SK-N-SH treated with all-trans-retinoic acid at 6 μM for 48 hours (cell line): ENCODE measurements around the gene PPFIBP1.
"Not testable (repeated sequence)": the region's sequence is repeated elsewhere in the genome, so short reads cannot be mapped to it uniquely, and the experiment has no call there.

ENCODE experiments used
- ATAC-seq: fragments of 200-7000 bp; cut with Tn5 transposase; 3 replicates; pipeline ENCODE4 v1.9.1; 2020; ENCODE audit warnings: mild to moderate bottlenecking, moderate library complexity
- ARNTL ChIP-seq: fragments of 450-650 bp; formaldehyde crosslinking; IDR thresholded peaks from 2 replicates; pipeline ENCODE4 v1.5.0; 2020; ENCODE audit warnings: low read depth, mild to moderate bottlenecking, moderate library complexity, borderline replicate concordance
- BACH2 ChIP-seq: fragments of 250-450 bp; sonication (Bioruptor Pico); IDR thresholded peaks from 2 replicates; pipeline ENCODE4 v1.9.0; 2021; ENCODE audit warnings: mild to moderate bottlenecking, borderline replicate concordance
- CSDC2 ChIP-seq: fragments of 250-450 bp; sonication (Bioruptor Pico); IDR thresholded peaks from 2 replicates; pipeline ENCODE4 v1.5.0; 2020; ENCODE audit warnings: mild to moderate bottlenecking, moderate library complexity
- CSRNP3 ChIP-seq: fragments of 250-450 bp; sonication (Bioruptor Pico); IDR thresholded peaks from 2 replicates; pipeline ENCODE4 v1.5.1; 2021; ENCODE audit warnings: mild to moderate bottlenecking, moderate library complexity
- ESRRG ChIP-seq: fragments of 250-450 bp; sonication (Bioruptor Pico); IDR thresholded peaks from 2 replicates; pipeline ENCODE4 v1.6.1; 2021; ENCODE audit warnings: mild to moderate bottlenecking
- GLIS3 ChIP-seq: fragments of 250-450 bp; sonication (Bioruptor Pico); IDR thresholded peaks from 2 replicates; pipeline ENCODE4 v1.5.0; 2020; ENCODE audit warnings: mild to moderate bottlenecking, moderate library complexity
- ISL1 ChIP-seq: fragments of 250-450 bp; sonication (Bioruptor Pico); IDR thresholded peaks from 2 replicates; pipeline ENCODE4 v2.1.2; 2022; ENCODE audit warnings: mild to moderate bottlenecking, moderate library complexity
- OSR1 ChIP-seq: fragments of 250-450 bp; sonication (Bioruptor Pico); IDR thresholded peaks from 2 replicates; pipeline ENCODE4 v1.8.0; 2022; ENCODE audit warnings: moderate library complexity, mild to moderate bottlenecking, inconsistent platforms
- PPARA ChIP-seq: fragments of 250-450 bp; sonication (Bioruptor Pico); IDR thresholded peaks from 2 replicates; pipeline ENCODE4 v1.5.0; 2020; ENCODE audit warnings: mild to moderate bottlenecking, borderline replicate concordance
- RARB ChIP-seq: fragments of 250-450 bp; sonication (Bioruptor Pico); IDR thresholded peaks from 2 replicates; pipeline ENCODE4 v1.8.0; 2021; ENCODE audit warnings: mild to moderate bottlenecking, moderate library complexity
- SNAI2 ChIP-seq: fragments of 250-450 bp; sonication (Bioruptor Pico); IDR thresholded peaks from 2 replicates; pipeline ENCODE4 v1.5.0; 2020; ENCODE audit warnings: mild to moderate bottlenecking, moderate library complexity
- TCF4 ChIP-seq: fragments of 250-450 bp; sonication (Bioruptor Pico); IDR thresholded peaks from 2 replicates; pipeline ENCODE4 v1.8.0; 2021; ENCODE audit warnings: mild to moderate bottlenecking, moderate library complexity, borderline replicate concordance
- TOX ChIP-seq: fragments of 250-450 bp; sonication (Bioruptor Pico); IDR thresholded peaks from 2 replicates; pipeline ENCODE4 v1.8.0; 2021; ENCODE audit warnings: mild to moderate bottlenecking, moderate library complexity, borderline replicate concordance
- ZC3H10 ChIP-seq: fragments of 250-450 bp; sonication (Bioruptor Pico); IDR thresholded peaks from 2 replicates; pipeline ENCODE4 v1.5.1; 2021; ENCODE audit warnings: mild to moderate bottlenecking, moderate library complexity
- ZFP3 ChIP-seq: fragments of 250-450 bp; sonication (Bioruptor Pico); IDR thresholded peaks from 2 replicates; pipeline ENCODE4 v1.5.0; 2020; ENCODE audit warnings: mild to moderate bottlenecking, moderate library complexity
- ZFP30 ChIP-seq: fragments of 450-650 bp; formaldehyde crosslinking; IDR thresholded peaks from 2 replicates; pipeline ENCODE4 v1.5.0; 2022; ENCODE audit warnings: mild to moderate bottlenecking, moderate library complexity
- ZNF565 ChIP-seq: fragments of 450-650 bp; formaldehyde crosslinking; conservative IDR thresholded peaks from 2 replicates; pipeline ENCODE4 v1.5.0; 2020; ENCODE audit warnings: low read depth, mild to moderate bottlenecking, moderate library complexity
- ZNF70 ChIP-seq: fragments of 450-650 bp; formaldehyde crosslinking; IDR thresholded peaks from 2 replicates; pipeline ENCODE4 v1.5.0; 2020; ENCODE audit warnings: mild to moderate bottlenecking, moderate library complexity
- ZNF8 ChIP-seq: fragments of 450-650 bp; formaldehyde crosslinking; IDR thresholded peaks from 2 replicates; pipeline ENCODE4 v1.5.0; 2020; ENCODE audit warnings: mild to moderate bottlenecking, moderate library complexity
- TF ChIP-seq, protein P1 (sequence below): fragments of 250-450 bp; sonication (Bioruptor Pico); IDR thresholded peaks from 2 replicates; pipeline ENCODE4 v1.8.0; 2021; ENCODE audit warnings: low read depth, mild to moderate bottlenecking, moderate library complexity, borderline replicate concordance
- TF ChIP-seq, protein P2 (sequence below): fragments of 250-450 bp; sonication (Bioruptor Pico); IDR thresholded peaks from 2 replicates; pipeline ENCODE4 v1.5.0; 2020; ENCODE audit warnings: mild to moderate bottlenecking, moderate library complexity
- TF ChIP-seq, protein P3 (sequence below): fragments of 250-450 bp; sonication (Bioruptor Pico); IDR thresholded peaks from 2 replicates; pipeline ENCODE4 v1.5.1; 2020; ENCODE audit warnings: low read depth, mild to moderate bottlenecking, moderate library complexity

PPFIBP1 gene

DNA sequence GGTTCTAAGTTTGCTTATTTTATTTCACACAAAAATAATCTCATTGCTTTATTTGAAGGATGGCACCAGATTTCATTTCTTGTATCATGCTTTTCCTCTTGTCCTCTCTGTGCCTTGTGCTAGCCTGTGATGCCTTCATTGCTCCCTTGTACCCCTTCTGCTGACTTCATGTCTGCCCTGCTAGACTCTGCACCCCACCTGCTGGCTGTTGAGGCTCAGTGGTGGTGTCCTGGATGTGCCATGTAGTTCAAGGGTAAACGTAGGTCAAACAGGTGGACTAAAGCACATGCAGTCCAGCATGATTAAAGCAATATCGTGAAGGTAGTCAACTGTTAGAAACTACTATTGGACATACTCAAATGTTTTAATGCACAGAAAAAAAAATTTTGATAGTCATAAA lies 208.3 kb downstream of the PPFIBP1 start:
- ATAC-seq = peak; percentile 71; the same call in 2 of the 3 replicates
- TF ChIP-seq TOX (CRISPR knock-in tag) (no peak), OSR1 (CRISPR knock-in tag) (no peak), ISL1 (CRISPR knock-in tag) (no peak)
- TF ChIP-seq, protein P1, sequence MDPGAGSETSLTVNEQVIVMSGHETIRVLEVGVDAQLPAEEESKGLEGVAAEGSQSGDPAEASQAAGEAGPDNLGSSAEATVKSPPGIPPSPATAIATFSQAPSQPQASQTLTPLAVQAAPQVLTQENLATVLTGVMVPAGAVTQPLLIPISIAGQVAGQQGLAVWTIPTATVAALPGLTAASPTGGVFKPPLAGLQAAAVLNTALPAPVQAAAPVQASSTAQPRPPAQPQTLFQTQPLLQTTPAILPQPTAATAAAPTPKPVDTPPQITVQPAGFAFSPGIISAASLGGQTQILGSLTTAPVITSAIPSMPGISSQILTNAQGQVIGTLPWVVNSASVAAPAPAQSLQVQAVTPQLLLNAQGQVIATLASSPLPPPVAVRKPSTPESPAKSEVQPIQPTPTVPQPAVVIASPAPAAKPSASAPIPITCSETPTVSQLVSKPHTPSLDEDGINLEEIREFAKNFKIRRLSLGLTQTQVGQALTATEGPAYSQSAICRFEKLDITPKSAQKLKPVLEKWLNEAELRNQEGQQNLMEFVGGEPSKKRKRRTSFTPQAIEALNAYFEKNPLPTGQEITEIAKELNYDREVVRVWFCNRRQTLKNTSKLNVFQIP (CRISPR knock-in tag) = no peak
- TF ChIP-seq, protein P2, sequence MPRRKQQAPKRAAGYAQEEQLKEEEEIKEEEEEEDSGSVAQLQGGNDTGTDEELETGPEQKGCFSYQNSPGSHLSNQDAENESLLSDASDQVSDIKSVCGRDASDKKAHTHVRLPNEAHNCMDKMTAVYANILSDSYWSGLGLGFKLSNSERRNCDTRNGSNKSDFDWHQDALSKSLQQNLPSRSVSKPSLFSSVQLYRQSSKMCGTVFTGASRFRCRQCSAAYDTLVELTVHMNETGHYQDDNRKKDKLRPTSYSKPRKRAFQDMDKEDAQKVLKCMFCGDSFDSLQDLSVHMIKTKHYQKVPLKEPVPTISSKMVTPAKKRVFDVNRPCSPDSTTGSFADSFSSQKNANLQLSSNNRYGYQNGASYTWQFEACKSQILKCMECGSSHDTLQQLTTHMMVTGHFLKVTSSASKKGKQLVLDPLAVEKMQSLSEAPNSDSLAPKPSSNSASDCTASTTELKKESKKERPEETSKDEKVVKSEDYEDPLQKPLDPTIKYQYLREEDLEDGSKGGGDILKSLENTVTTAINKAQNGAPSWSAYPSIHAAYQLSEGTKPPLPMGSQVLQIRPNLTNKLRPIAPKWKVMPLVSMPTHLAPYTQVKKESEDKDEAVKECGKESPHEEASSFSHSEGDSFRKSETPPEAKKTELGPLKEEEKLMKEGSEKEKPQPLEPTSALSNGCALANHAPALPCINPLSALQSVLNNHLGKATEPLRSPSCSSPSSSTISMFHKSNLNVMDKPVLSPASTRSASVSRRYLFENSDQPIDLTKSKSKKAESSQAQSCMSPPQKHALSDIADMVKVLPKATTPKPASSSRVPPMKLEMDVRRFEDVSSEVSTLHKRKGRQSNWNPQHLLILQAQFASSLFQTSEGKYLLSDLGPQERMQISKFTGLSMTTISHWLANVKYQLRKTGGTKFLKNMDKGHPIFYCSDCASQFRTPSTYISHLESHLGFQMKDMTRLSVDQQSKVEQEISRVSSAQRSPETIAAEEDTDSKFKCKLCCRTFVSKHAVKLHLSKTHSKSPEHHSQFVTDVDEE (CRISPR knock-in tag) = no peak

DNA sequence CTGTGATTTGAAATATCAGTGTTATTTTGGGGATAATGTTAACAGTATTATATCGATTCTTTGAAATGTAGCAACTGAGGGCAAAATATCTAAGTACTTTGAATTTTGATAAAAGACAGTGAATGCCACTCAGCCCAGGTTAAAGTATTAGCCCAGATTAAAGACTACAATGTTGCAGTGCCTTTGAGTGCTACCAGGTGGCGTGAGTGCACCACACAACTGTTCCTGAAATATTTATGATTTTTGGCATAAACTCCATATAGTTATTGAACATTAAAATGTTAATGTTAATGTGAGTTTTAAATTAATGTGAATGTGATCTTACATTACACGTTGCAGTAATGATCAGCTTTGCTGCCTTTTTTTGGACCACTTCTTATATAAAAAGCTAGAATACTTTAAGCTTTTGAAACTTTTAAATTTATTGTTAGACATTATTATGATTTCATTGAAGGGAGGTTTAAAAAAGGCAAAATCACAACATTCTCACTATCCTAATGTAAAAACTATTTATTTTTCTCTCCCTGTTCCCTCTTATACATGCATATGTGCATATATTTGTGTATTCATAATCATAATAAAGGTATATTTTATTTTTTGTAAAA lies 209.1 kb downstream of the PPFIBP1 start:
- TF ChIP-seq SNAI2 (CRISPR knock-in tag) (no peak), PPARA (CRISPR knock-in tag) (no peak), ISL1 (CRISPR knock-in tag) (no peak), TOX (CRISPR knock-in tag) (no peak), ZNF8 (CRISPR knock-in tag) (no peak), TCF4 (CRISPR knock-in tag) (no peak), CSRNP3 (no peak), ZNF565 (CRISPR knock-in tag) (no peak), ARNTL (no peak), GLIS3 (CRISPR knock-in tag) (no peak), ZFP3 (CRISPR knock-in tag) (no peak), BACH2 (no peak), RARB (CRISPR knock-in tag) (no peak), ESRRG (CRISPR knock-in tag) (no peak), ZC3H10 (CRISPR knock-in tag) (no peak)
- TF ChIP-seq, protein P1 (CRISPR knock-in tag) = no peak
- TF ChIP-seq, all 23 proteins: peak for 0
- peak; percentile 72 for ATAC-seq

DNA sequence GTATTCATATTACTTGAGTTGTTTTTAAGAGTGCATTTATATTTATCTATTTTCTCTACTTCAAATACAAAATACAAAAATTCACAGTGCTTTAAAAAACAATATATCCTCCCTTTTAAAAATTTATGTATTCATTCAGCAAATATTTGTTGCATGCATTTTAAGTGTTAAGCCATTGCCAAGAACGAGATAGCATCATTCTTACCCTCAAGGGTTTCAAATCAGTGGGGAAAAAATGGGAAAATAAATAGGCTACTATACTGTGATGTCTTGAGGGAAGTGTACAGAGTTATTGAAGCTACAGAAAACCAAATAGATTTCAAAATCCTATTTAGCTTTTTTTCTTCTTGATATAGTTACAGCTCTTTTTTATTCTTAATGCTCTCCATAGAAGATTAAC lies 209.8 kb downstream of the PPFIBP1 start:
- TF ChIP-seq ISL1 (CRISPR knock-in tag) (no peak), SNAI2 (CRISPR knock-in tag) (no peak), OSR1 (CRISPR knock-in tag) (no peak), RARB (CRISPR knock-in tag) (no peak), CSDC2 (no peak), PPARA (CRISPR knock-in tag) (no peak), ZNF565 (CRISPR knock-in tag) (no peak), ARNTL (no peak), ZNF70 (CRISPR knock-in tag) (no peak), TCF4 (CRISPR knock-in tag) (no peak), CSRNP3 (no peak), GLIS3 (CRISPR knock-in tag) (no peak), ZFP30 (CRISPR knock-in tag) (no peak)
- TF ChIP-seq, protein P3, sequence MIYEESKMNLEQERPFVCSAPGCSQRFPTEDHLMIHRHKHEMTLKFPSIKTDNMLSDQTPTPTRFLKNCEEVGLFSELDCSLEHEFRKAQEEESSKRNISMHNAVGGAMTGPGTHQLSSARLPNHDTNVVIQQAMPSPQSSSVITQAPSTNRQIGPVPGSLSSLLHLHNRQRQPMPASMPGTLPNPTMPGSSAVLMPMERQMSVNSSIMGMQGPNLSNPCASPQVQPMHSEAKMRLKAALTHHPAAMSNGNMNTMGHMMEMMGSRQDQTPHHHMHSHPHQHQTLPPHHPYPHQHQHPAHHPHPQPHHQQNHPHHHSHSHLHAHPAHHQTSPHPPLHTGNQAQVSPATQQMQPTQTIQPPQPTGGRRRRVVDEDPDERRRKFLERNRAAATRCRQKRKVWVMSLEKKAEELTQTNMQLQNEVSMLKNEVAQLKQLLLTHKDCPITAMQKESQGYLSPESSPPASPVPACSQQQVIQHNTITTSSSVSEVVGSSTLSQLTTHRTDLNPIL (CRISPR knock-in tag) = no peak
- no peak for ATAC-seq

DNA sequence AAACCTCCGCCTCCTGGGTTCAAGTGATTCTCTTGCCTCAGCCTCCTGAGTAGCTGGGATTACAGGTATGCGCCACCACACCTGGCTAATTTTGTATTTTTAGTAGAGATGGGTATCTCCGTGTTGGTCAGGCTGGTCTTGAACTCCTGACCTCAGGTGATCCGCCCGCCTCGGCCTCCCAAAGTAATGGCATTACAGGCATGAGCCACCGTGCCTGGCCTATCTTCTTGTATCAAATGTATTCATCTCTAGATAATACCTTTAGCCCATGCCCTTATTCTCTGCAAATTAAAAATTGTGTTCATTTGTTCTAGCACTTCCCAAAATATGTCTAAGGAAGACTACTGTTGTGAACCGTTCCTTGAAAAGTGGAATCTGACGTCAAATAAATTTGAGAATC lies 210.3 kb downstream of the PPFIBP1 start:
- ATAC-seq = not testable (repeated sequence)
